ENCODE results near the gene TM4SF20.
"Not testable (repeated sequence)": the region's sequence is repeated elsewhere in the genome, so short reads cannot be mapped to it uniquely, and the experiment has no call there.

TM4SF20 gene

GRCh38 chr2:227398684-227399670 lies 19.9 kb upstream of the TM4SF20 start:
- no peak for DNase-seq

- DNase-seq = no peak
Observed at GRCh38 chr2:227397562-227397961, 18.5 kb upstream of the TM4SF20 start.

GRCh38 chr2:227395556-227395955 lies 16.4 kb upstream of the TM4SF20 start:
- no peak for DNase-seq

GRCh38 chr2:227394401-227394800 lies 15.3 kb upstream of the TM4SF20 start:
- DNase-seq = no peak

GRCh38 chr2:227390468-227391256 lies 11.6 kb upstream of the TM4SF20 start:
- no peak for DNase-seq

GRCh38 chr2:227389661-227390060 lies 10.6 kb upstream of the TM4SF20 start:
- DNase-seq = no peak

GRCh38 chr2:227389231-227389630 lies 10.1 kb upstream of the TM4SF20 start:
- no peak for DNase-seq

GRCh38 chr2:227388537-227389011 lies 9.5 kb upstream of the TM4SF20 start:
- DNase-seq = no peak

GRCh38 chr2:227387583-227387982 lies 8.5 kb upstream of the TM4SF20 start, which contains the start of gene SCYGR1:
Gene SCYGR1 (minus strand): TSS chr2:227387949. CDS start chr2:227387949, 0 bp downstream.
- DNase-seq = not testable (repeated sequence)

- no peak for DNase-seq
Observed at GRCh38 chr2:227386630-227387029, 7.5 kb upstream of the TM4SF20 start.

GRCh38 chr2:227383686-227384085 lies 4.6 kb upstream of the TM4SF20 start:
- no peak for DNase-seq

GRCh38 chr2:227382241-227382835 lies 3.2 kb upstream of the TM4SF20 start:
- DNase-seq = not testable (repeated sequence)

GRCh38 chr2:227378371-227378782 lies 729 bp downstream of the TM4SF20 start:
- no peak for DNase-seq

- DNase-seq = no peak
Observed at GRCh38 chr2:227377467-227378351, 1.4 kb downstream of the TM4SF20 start.

- peak; percentile 33 for DNase-seq
Observed at GRCh38 chr2:227376656-227377396, 2.3 kb downstream of the TM4SF20 start.

GRCh38 chr2:227374158-227374557 lies 4.9 kb downstream of the TM4SF20 start:
- peak; percentile 5 for DNase-seq

GRCh38 chr2:227373389-227373788 lies 5.7 kb downstream of the TM4SF20 start:
- DNase-seq = no peak

- no peak for DNase-seq
Observed at GRCh38 chr2:227370791-227371312, 8.3 kb downstream of the TM4SF20 start.

- no peak for DNase-seq
Observed at GRCh38 chr2:227370092-227370491, 9.0 kb downstream of the TM4SF20 start.

- DNase-seq = no peak
Observed at GRCh38 chr2:227368574-227368973, 10.5 kb downstream of the TM4SF20 start.

- no peak for DNase-seq
Observed at GRCh38 chr2:227367427-227367795, 11.7 kb downstream of the TM4SF20 start.
